OCI-LY7 (cell line): Measurements from ENCODE around the gene SNX32.

Experiments
- CTCF ChIP-seq: fragments of 200-600 bp; sonication (generic); conservative IDR thresholded peaks from 2 replicates; pipeline ENCODE4 v1.5.1; 2014; ENCODE audit warnings: mild to moderate bottlenecking, antibody characterized with exemption, low read length, moderate library complexity, mixed read lengths
- EZH2phosphoT487 ChIP-seq: fragments of 200-600 bp; sonication (generic); IDR thresholded peaks from 2 replicates; pipeline ENCODE4 v1.6.1; 2018; ENCODE audit warnings: low read depth, borderline replicate concordance, mild to moderate bottlenecking, mixed run types, antibody characterized with exemption, low read length, moderate library complexity, mixed read lengths

GRCh38 chr11:65786786-65787636, 46.8 kb upstream of the SNX32 start, which contains the start of gene OVOL1:
- TF ChIP-seq EZH2phosphoT487 (no peak; the same call in 1 of the 2 replicates), CTCF (no peak)
